SU-DHL-6 (cell line): ENCODE data around the gene CXADR.

Source experiments
- EZH2phosphoT487 ChIP-seq: fragments of 200-600 bp; sonication (generic), shearing (Covaris generic); conservative IDR thresholded peaks from 2 replicates; pipeline ENCODE4 v1.6.1; 2018; ENCODE audit warnings: mild to moderate bottlenecking, antibody characterized with exemption, low read length, moderate library complexity, mixed read lengths
- TF ChIP-seq, protein P1 (sequence below): fragments of 200-600 bp; sonication (generic); IDR thresholded peaks from one replicate; pipeline ENCODE4 v1.5.1; 2017; ENCODE audit warnings: antibody characterized with exemption, mild to moderate bottlenecking, low read length, moderate library complexity; ENCODE audit not compliant: insufficient read depth, poor library complexity, severe bottlenecking

DNA sequence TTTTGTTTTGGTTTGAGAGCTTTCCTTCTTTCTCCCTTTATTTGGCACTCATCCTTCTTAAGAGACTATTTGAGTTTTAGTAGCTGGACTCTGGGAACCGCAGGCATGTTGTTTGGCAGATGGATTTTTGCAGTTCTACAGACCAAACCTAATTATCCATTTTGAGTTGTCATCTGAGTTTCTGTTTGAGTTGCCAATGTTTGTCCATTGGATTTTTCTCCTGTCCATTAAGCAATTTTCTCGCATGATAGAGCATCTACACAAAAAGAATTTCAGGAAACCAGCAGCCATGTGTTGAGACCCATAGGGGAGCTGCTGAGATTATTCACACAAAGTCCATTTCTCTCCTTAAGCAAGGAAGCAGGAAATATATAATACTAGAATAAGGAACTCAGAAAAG, 17.2 kb upstream of the CXADR start:
- TF ChIP-seq, protein P1, sequence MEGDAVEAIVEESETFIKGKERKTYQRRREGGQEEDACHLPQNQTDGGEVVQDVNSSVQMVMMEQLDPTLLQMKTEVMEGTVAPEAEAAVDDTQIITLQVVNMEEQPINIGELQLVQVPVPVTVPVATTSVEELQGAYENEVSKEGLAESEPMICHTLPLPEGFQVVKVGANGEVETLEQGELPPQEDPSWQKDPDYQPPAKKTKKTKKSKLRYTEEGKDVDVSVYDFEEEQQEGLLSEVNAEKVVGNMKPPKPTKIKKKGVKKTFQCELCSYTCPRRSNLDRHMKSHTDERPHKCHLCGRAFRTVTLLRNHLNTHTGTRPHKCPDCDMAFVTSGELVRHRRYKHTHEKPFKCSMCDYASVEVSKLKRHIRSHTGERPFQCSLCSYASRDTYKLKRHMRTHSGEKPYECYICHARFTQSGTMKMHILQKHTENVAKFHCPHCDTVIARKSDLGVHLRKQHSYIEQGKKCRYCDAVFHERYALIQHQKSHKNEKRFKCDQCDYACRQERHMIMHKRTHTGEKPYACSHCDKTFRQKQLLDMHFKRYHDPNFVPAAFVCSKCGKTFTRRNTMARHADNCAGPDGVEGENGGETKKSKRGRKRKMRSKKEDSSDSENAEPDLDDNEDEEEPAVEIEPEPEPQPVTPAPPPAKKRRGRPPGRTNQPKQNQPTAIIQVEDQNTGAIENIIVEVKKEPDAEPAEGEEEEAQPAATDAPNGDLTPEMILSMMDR = no peak
- no peak for TF ChIP-seq EZH2phosphoT487
